ENCODE measurements around the gene TERF2IP. TPM values are rescaled to one million over a fixed set of nuclear protein-coding genes. Genes with fewer than 3 reads are reported as not detected.
A peak's percentile ranks its signal among the peaks of the same experiment; 100 is the strongest.

Gene TERF2IP
- total RNA-seq, 1 experiment from 2014 or later = 22.5 TPM

GRCh38 chr16:75635036-75635435 lies 12.5 kb upstream of the TERF2IP start:
- no peak for DNase-seq (ENCODE audit: low spot score)

GRCh38 chr16:75640598-75640997 lies 7.0 kb upstream of the TERF2IP start:
- DNase-seq (ENCODE audit: low spot score) = no peak

- peak; percentile 30 for DNase-seq (ENCODE audit: low spot score)
Observed at GRCh38 chr16:75644240-75645012, 3.1 kb upstream of the TERF2IP start.

- DNase-seq (ENCODE audit: low spot score) = peak; percentile 15
Observed at GRCh38 chr16:75647112-75647491, 471 bp upstream of the TERF2IP start.

GRCh38 chr16:75648265-75649076 lies 898 bp downstream of the TERF2IP start:
- DNase-seq (ENCODE audit: low spot score) = peak; percentile 70

- no peak for DNase-seq (ENCODE audit: low spot score)
Observed at GRCh38 chr16:75653922-75654321, 6.3 kb downstream of the TERF2IP start.

- DNase-seq (ENCODE audit: low spot score) = no peak
Observed at GRCh38 chr16:75658175-75658574, 10.6 kb downstream of the TERF2IP start.

- DNase-seq (ENCODE audit: low spot score) = no peak
Observed at GRCh38 chr16:75660321-75660720, 12.7 kb downstream of the TERF2IP start.

GRCh38 chr16:75660726-75661302 lies 13.2 kb downstream of the TERF2IP start:
- no peak for DNase-seq (ENCODE audit: low spot score)

GRCh38 chr16:75667503-75667902 lies 19.9 kb downstream of the TERF2IP start:
- no peak for DNase-seq (ENCODE audit: low spot score)

- DNase-seq (ENCODE audit: low spot score) = no peak
Observed at GRCh38 chr16:75676909-75677308, 29.3 kb downstream of the TERF2IP start, which contains the start of gene CPHXL2. Gene CPHXL2 (minus strand): TSS chr16:75677009. CDS start chr16:75676999, 10 bp downstream.

GRCh38 chr16:75679366-75679765 lies 31.8 kb downstream of the TERF2IP start:
- no peak for DNase-seq (ENCODE audit: low spot score)

GRCh38 chr16:75682308-75682707 lies 34.7 kb downstream of the TERF2IP start:
- DNase-seq (ENCODE audit: low spot score) = no peak

- no peak for DNase-seq (ENCODE audit: low spot score)
Observed at GRCh38 chr16:75687361-75687760, 39.8 kb downstream of the TERF2IP start.

- DNase-seq (ENCODE audit: low spot score) = peak; percentile 21
Observed at GRCh38 chr16:75695708-75696107, 48.1 kb downstream of the TERF2IP start.

GRCh38 chr16:75697571-75697970 lies 50.0 kb downstream of the TERF2IP start:
- DNase-seq (ENCODE audit: low spot score) = no peak

- no peak for DNase-seq (ENCODE audit: low spot score)
Observed at GRCh38 chr16:75701361-75701760, 53.8 kb downstream of the TERF2IP start, which contains the start of gene DUXB. Gene DUXB (minus strand): TSS chr16:75701461. CDS start chr16:75701418, 43 bp downstream.

- DNase-seq (ENCODE audit: low spot score) = no peak
Observed at GRCh38 chr16:75702242-75702641, 54.7 kb downstream of the TERF2IP start.

GRCh38 chr16:75703306-75703705 lies 55.7 kb downstream of the TERF2IP start:
- no peak for DNase-seq (ENCODE audit: low spot score)
